ENCODE results near the gene ABLIM2.

The ABLIM2 gene

DNA sequence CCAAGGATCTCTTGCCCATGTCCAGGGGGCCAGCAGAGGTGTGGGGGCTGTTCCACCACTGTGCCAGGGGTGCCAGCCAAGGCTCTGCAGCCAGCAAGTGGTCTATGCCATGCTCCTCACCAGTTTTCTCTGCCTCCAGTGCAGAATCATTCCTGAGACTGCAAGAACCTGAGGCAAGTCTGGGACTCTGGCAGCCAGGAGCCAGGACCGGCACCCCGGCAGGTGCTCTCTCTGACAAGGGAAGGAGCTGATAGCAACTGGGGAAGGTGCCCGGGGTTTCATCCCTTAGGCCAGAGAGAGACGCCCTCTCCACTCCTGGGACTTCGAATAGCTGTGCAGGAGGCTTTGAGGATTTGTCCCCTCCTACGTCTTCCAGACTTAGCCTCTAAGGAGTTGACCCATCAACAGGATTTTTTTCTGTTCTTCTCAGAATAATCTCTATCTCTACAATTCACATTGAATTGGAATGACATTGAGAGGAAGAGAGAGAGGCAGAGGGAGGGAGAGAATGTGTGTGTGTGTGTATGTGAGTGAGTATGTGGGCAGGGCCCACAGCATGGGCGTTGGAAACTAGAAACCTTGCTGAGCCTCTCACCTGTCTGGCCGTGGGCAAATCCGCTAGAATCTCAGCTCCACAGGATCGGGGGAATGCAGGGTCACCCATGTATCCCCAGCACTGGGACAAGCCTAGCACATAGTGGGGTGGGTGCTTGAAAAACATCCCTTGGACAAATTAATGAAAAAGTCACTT lies 144.5 kb downstream of the ABLIM2 start:
- no peak for DNase-seq

DNA sequence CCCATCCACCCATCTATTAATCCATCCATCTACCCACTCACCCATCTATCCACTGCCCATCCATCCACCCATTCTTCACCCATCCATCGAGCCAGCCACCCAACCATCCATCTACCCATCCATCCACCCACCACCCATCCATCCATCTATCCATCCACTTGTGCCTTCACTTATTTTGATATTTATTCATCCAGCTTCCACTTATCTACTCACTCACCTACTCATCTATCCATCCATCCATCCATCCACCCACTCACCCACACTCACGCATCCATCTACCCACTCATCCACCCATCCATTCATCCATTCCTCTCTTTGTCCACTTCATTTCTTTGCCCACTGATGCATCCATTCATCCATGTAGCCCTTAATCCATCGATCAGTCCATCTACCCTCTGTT lies 146.1 kb downstream of the ABLIM2 start:
- no peak for DNase-seq

DNA sequence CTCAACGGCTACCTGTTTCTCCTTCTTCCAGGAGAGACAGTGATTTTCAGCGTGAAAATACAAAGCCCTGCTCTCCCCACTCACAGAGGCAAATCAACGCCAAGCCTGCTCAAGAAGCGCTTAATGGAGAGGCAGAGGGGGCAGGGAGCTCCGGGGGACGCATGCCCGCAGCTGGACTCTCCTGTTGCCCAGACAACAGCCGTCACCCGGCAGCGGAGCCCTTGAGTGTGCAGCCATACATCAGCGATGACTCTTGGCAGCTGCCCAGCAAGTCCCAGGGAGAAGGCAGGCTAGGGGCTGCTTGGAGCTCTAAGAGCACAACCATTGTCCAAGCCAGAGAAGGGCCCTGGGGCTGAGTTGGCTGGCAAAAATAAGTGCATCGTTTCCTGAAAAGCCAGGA lies 148.0 kb downstream of the ABLIM2 start:
- no peak for DNase-seq

DNA sequence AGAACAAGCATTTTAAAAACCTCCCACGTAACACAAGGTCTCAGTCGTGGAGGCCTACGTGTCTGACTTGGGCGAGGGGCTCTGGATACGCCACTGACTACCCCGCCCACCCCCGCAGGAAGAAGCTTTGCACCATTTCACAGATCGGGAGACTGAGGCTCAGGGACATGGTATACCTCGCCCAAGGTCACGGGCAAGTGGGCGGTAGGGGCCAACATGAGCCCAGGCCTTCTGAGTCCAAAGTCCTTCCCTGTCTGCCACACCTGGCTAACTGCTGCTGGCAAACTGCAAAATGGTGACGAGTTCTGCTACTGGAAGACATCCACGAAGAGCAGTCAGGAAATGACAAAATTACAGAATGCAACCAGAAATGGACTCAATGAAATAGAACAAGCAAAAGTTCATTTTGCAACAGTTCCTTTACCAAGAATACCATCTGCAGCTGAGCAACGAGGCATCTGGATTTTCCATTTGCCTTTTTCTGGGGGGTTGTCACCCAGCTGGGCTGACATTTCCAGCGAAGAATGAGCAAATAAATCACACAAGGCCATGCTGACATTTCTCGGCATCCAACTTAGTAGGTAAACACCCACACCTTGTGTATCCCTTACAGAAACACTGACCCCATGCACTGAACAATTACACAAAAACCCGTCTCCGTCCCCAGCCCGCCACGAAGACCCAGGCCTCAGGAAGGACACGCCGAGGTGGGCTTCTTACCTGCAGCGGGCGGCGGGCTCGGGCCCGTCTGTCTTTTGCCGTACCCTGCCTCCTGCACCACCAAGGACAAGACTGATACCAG lies 148.7 kb downstream of the ABLIM2 start:
- DNase-seq, result no peak

DNA sequence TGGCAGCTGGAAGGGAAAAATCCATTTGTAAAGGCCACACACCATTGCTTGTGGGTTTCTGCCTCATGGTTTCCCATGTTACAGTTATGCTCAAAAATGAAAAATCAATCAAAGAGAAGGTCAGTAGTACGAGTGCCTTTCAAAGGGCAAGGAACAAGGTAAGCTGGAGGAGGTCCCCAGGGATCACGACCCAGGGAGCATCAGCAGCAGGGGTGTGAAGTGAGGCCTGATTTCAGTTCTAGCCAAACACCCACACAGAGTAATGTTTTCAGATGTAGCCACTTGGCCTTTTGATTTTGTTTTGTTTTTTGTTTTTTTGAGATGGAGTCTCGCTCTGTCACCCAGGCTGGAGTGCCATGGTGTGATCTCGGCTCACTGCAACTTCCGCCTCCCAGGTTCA lies 149.5 kb downstream of the ABLIM2 start:
- no peak for DNase-seq

DNA sequence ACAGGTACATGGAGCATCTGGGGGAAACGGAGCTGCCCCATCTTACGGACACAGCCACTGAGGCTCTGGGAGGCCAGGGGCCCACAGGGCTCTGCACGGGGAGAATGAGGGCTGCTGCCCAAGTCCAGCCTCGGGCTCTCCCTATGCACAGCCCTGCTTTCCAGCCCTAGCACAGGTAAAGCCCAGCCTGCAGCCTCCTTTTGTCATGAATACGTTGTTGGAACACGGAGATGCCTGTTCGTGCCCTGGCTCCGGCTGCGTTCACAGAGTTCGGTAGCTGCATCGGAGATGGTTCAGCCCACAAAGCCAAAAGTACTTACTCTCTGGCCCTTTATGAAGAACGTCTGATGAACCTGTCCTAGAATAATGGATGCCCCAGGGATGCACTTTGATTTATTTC lies 150.2 kb downstream of the ABLIM2 start:
- DNase-seq, result no peak

DNA sequence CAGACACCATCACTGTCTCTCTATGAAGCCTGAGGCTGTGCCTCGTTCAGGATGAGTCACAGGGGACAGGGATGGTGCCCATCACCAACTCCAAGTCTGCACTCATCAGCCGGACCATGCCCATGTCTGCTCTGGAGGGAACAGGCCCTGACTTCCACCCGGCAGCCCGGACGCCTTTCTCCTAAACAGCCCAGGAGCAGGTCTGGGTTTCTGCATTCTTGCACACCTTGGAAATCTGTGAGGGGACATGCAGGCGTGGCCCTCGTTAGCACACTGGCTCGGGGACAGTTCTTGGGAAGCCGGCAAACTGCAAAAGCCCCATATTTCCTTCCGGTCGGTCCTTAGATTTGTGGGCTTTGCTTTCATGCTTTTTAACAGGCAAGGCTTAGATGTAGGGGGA lies 151.0 kb downstream of the ABLIM2 start:
- DNase-seq, result no peak

DNA sequence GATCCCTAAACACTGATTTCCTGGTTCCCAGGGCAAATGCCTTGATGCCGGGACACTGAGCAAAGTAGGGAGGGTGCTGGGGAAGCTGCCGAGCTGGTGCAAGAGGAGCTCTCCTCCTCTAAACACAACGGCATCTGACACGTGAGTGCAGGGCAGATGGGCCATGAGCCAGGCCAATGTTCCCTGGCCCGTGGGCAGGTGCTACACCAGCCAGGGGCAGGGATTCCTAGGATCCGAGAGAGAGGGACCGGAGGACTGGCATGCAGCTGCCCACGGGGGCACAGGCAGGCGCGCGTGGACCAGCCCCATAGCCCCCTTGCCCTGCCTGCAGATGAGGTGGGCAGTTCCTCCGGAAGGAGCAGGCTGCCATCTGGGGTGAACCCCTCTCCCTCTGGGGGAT lies 152.1 kb downstream of the ABLIM2 start:
- no peak for DNase-seq

DNA sequence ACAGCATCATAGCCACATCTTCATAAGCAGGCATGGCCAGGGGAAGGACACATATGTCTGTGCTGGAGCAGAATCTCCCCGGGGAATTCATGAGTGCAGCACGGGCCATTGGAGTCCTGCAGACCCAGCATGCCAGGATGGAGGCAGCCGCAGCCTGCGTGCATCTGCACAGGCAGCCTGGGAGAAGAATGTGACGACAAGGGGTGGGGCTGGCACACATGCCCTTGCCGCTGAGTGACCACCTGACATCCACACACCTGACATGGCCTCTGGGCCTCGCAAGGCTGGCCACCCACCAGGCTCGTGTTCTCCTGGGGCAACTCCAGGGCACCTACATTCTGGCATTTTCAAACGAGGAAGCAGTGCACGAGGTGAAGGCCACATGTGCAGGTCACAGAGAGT lies 152.8 kb downstream of the ABLIM2 start:
- no peak for DNase-seq

DNA sequence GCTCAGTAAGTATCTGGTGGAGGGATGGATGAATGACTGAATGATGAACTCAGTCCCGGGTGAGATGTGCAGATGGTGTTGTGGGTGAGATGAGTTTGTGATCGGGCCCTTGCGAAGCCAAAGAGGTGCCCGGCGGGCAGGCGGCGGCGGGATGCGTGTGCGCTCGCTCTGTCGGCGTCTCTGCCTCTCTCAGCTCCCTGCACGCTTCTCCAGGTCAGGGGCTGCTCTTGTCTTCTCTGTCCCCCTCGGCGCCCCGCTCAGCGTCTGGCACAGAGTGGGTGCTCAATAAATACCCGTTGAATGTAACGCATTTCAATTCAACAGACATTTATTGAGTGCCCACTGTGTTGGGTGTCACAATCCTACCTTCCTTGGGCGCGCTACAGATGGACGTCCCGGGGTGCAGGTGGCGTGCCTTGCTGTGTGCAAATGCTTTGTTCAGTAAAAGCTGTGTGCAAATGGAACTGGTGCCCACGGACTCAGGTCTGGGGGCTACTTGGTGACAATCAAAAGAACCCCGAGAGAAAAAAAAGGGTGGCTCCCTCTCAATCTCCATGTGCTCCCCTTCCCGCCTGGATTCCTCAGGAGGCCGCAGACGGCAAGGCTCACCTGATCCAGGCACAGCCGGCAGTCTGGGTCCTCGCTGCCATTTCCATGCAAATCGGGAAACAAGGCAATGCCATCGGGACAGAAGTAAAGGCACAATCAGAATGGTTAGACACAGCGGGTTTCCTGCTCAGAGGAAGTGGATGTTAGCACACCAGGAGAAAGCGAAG lies 153.4 kb downstream of the ABLIM2 start:
- no peak for DNase-seq

DNA sequence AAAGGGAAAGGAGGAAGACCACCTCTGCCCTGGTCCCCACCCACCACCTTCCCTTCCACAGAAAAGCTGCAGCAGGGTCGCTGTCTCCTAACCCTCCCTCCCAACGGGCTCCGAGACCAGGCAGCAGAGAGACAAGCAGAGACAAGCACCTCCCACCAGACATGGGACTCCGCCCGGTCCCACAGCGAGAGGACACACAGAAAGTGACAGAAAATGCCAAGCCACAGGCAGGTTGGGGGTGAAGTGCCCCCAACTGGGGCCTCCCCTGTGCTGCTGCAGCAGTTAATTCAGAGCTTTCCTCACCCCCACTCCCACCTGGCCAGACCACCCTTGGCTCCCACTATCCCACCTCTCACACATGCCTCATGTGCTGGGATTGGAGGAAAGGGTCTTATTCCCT lies 154.5 kb downstream of the ABLIM2 start:
- DNase-seq, result no peak

DNA sequence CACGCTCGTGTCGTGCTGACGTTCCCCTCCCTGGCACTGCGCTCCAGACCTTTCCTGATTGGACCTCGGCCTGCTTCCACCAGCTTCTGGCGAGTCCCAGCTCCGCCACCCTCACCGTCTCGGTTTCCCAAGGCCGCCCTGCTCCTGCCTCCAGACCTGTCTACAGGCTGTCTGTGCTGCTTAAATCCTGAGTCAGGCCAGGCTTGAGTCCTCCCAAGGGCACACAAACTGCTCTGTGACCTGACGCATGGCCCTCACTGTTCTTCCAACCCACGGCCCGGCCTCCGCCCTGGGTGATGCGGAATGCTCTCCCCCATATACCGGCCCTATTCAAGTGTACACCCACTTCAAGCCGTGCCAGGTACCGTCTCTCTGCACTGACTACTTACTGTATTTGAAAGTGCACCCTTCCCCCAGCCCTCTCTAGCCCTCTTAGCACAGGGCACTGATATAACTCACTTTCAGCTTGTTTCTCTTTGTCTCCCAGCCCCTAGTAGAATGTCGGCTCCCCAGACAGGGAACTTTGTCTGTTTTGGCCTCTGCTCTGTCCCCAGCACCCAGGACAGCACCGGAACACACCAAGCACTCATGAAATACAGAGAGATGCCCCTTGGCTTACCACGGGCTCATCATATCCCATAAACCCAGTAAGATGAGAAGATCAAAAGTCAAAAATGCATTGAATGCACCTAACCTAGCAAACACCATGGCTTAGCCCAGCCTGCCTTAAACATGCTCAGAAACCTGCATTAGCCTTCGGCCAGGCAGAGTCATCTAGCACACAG lies 155.9 kb downstream of the ABLIM2 start:
- no peak for DNase-seq

DNA sequence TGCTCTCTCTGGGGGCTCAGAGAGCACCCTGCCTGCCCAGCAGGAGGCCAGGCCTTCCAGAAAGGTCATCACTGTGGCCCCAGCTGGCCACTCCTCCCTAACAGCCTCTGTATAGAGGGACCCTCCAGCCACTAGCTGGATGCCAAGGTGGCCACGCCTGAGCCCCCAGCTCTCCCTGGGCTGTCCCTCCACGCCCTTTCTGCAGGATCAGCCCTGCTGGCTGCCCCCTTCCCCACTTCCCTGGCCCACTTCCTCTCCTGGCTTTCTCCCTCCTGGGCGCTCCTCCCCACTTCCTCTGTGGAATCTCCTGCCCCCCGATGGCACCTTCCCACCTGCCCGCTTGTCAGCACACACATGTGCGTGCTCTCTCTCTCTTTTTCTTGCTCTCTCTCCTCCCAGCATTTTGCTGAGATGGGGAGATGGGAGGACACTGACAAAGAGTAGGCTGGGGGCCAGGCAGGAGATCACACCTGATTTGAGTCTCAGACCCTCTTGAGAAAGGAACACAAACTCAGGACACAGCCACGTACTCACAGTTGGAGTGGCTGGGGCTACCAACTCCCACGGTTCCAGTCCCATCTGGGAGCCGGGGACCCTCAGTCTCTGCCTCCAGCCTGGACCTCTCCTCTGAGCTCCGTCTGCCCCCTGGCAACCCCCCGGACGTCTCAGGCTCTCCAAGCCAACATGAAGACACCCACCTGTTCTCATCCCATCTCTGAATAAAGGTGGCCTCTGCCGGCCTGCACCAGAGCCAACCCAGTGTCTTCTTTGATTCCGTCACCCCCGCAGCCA lies 156.9 kb downstream of the ABLIM2 start:
- DNase-seq, result no peak

DNA sequence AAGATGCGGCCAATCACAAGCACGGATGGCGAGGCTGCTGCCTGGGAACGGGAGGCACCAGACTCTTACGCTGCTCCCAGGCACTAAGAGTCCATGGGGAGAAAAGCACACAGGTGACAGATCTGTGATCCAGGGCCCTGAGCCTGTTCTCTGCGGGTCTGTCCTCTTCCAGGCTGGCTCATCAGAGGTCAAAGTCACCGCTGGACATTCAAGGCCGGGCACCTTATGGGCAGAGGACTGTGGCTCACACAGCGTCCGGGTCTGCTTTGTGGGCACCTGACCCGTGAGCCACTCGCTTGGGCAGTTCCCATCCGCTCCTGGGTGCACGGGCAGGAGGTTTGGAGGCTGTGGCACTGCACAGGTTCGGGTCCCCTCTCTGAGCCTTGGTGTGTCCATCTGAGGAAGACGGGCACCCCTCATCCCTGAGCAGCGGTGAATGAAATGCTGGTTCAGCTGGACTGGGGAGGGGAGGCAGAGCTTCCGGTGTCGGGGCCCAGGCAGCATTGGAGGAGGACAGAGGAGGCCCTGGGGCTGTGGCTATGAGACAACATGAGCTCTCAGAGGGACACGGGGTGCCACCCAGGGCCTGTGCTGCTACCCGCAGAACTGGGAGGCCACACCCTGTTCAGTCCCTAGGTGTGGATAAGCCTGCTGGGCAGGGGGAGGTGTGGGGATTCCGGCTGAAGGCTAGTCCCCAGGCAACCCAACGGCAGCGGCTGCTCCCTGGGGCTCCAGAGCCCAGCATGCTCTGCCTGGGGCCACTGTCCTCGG lies 157.7 kb downstream of the ABLIM2 start:
- no peak for DNase-seq

DNA sequence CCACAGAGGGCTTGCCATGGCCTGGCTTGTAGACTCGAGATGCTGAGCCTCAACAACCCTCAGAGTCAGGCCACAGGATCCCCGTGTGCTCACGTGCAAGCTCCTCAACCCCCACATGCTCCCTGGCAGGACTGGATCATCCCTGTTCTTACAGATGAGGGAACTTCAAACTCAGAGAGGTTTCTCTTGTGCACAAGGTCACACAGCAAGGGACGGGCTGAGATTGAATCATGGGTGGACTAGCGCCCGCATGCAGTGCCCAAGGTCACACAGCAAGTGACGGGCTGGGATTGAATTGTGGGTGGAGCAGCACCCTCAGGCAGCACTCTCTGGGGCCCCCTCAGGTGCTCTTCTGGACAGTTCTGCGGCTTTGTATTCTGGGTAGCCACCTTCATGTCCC lies 158.4 kb downstream of the ABLIM2 start:
- no peak for DNase-seq

DNA sequence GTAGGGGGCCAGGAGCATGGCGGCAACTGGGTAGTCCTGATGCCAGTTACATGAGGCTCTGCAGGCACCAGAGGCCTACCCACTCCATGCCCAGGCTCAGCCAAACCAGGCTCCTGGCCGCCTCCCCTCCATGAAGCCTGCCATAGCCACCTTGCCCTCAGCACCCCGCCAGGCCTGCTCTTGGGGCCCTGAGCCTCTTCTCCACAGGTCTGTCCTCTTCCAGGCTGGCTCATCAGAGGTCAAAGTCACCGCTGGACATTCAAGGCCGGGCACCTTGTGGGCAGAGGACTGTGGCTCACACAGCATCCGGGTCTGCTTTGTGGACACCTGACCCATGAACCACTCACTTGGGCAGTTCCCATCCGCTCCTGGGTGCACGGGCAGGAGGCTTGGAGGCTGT lies 158.9 kb downstream of the ABLIM2 start:
- no peak for DNase-seq

DNA sequence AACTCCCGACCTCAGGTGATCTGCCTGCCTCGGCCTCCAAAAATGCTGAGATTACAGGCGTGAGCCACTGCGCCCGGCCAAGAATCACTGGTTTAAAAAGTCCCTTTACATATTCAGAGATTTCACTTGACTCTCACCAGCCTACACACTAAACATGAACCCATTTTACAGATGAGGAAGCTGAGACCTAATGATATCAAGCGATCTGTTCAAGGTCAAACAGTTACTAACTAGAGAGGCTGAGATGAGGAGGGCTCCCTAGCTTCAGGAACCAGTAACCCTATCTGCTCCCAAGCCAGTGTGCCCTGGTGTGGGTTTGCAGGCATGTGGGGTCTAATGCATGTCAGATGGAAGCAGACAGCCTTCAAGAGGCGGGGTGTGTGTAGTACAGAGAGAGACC lies 159.3 kb downstream of the ABLIM2 start:
- no peak for DNase-seq

DNA sequence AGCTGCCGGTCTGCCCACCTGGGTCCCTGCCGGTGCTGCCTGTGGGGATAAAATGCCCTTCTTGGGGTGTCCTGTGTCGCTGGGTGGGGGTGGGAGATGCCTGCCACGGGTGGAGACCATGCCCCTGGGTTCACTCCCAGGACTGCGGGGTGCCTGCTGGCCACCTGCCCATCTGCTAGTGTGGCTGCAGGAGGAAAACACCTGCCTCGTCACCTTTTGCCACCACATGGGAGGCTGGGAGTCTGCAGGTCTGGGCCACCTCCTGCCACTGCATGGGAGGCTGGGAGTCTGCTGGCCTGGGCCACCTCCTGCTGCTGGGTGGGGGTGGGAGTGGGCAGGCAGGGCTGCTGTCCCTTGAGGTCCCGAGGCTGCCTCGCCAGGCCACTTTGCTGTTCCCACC lies 160.2 kb downstream of the ABLIM2 start:
- no peak for DNase-seq

DNA sequence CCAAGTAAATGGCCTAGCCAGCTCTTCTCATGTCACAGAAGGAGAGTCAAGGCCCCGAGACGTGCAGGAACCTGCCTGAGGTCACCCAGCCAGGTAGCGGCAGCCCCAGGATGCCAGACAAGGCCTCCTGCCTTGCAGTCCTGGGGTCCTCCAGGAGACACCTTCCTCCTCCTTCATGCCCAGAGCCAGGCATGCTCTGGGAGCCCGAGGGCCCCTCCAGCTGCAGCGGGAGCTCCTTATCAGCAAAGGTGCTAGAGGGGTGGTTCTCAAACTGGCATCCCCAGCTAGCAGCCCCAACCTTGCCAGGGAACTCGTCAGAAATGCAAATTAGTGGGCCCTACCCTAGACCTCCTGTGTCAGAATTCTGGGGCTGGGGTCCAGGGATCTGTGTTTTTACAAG lies 162.7 kb downstream of the ABLIM2 start:
- no peak for DNase-seq

DNA sequence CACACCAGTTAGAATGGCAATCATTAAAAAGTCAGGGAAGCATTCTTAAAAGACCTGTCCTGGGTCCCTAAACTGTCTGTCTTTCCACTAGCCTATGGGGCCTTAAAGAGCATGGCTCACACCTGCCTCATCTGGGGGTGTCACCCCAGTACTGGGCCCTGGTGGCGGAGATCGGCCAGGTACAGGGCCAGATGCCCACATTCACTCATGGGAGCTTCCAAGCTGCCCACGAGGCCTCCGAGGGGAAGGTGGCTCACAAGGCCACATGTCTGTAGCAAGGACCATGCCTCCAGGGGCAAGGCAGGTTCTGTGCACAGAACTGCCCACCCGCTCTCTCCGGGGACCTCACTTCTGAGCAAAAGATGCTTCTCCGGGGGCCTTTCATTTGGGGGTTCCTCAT lies 163.5 kb downstream of the ABLIM2 start:
- DNase-seq, result no peak

DNA sequence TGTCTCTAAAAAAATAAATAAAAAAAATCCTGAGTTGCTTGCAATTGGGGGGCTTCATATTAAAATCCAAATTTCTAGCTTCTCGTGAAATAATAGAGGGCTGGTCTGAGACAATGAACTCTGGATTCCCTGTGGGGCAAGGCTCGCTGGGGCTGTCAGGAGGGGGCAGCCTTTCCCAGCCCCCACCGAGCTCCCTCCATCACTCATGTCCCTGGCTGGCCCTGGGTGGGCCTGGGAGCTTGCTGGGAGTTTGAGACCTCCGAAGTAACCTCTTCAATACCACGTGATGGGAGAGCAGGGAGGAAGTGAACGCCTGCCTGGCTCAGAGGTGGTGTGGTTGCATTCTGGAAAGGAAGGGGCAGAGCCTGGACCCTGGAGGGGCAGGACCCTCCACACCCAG lies 164.9 kb downstream of the ABLIM2 start:
- DNase-seq, result no peak
